Kidney (tissue), 22 donors: ENCODE results near the gene STYXL1. TPM values are rescaled to one million over a fixed set of nuclear protein-coding genes. Genes with fewer than 3 reads are reported as not detected.
"Not testable (repeated sequence)": the region's sequence is repeated elsewhere in the genome, so short reads cannot be mapped to it uniquely, and the experiment has no call there.

ENCODE experiments used
- DNase-seq, 5 donors: peaks; one replicate each; pipeline ENCODE4 v3.0.0-alpha.2; 2013 to 2020
- FAIRE-seq: peaks from 2 replicates; lab custom pipeline; 2012; peaks lifted over from hg19 to GRCh38; lab: Jason Lieb, UNC
- H3K27ac ChIP-seq, 2 donors: one replicate each; pipeline ENCODE4 v1.7.0; 2013; ENCODE audit warnings: low read depth in 2 of 2, low read length in 2 of 2, inconsistent platforms in 1 of 2
- H3K27me3 ChIP-seq: one replicate; pipeline ENCODE4 v1.7.1; 2013; ENCODE audit warnings: low read length, inconsistent platforms; ENCODE audit not compliant: control insufficient read depth, insufficient read depth
- H3K36me3 ChIP-seq, 3 donors: one replicate each; pipeline versions ENCODE4 v1.7.0 to v1.7.1; 2013; ENCODE audit warnings: low read length in 3 of 3, control low read depth in 1 of 3, inconsistent platforms in 1 of 3; ENCODE audit not compliant: insufficient read depth in 3 of 3, control insufficient read depth in 2 of 3
- H3K4me1 ChIP-seq, 3 donors: one replicate each; pipeline versions ENCODE4 v1.7.0 to v1.7.1; 2013; ENCODE audit warnings: low read length in 3 of 3, inconsistent platforms in 1 of 3, low read depth in 1 of 3; ENCODE audit not compliant: control insufficient read depth in 2 of 3, insufficient read depth in 2 of 3
- H3K4me3 ChIP-seq, 3 donors: one replicate each; pipeline versions ENCODE4 v1.7.0 to v1.8.1; 2013; ENCODE audit warnings: low read length in 3 of 3, control low read depth in 1 of 3, inconsistent platforms in 1 of 3
- H3K9ac ChIP-seq, 3 donors: one replicate each; pipeline versions ENCODE4 v1.7.0 to v1.7.1; 2013; ENCODE audit warnings: low read length in 3 of 3, control low read depth in 1 of 3, inconsistent platforms in 1 of 3
- H3K9me3 ChIP-seq, 3 donors: one replicate each; pipeline versions ENCODE4 v1.7.0 to v1.7.1; 2013; ENCODE audit warnings: low read length in 3 of 3, control low read depth in 1 of 3, inconsistent platforms in 1 of 3; ENCODE audit not compliant: control insufficient read depth in 2 of 3, insufficient read depth in 1 of 3
- CTCF ChIP-seq: IDR thresholded peaks from 3 replicates; pipeline ENCODE4 v1.5.1; 2012; ENCODE audit warnings: mild to moderate bottlenecking, moderate library complexity, borderline replicate concordance; ENCODE audit not compliant: insufficient read depth; ENCODE audit errors: extremely low read depth
- intact Hi-C: fragments of 100-400 bp; cut with DNase I; formaldehyde crosslinking; loops from one replicate; pipeline ENCODE4 v1.11.1; 2022
- long read RNA-seq, 10 donors: library from polyadenylated mRNA in 1 of 10; unstranded in 1 of 10; transcript quantifications; one replicate each; pipeline ENCODE4 v2.0.0 and lab custom pipeline, GENCODE V29; 2021 to 2026
- polyA plus RNA-seq: library from polyadenylated mRNA; stranded (reverse); fragments of 350-450 nt; fragmentation: Illumina TruSeq; extraction: RNeasy Lipid Tissue Mini Kit (QIAGEN cat#74804); gene quantifications from one replicate; pipeline ENCODE4 v1.2.3, GENCODE V29; 2014; ENCODE audit warnings: low read depth, low replicate concordance; ENCODE audit not compliant: insufficient read depth
- total RNA-seq: library from RNA; stranded (reverse); fragmentation: NEBNext Ultra II Directional; extraction: Animal tissue kit (Norgen Biotek cat#: 25700); gene quantifications from one replicate; pipeline ENCODE4 v1.2.1, GENCODE V29; 2021
- donor health status: control.
- donor health status: control.
- donor health status: control.
- donor health status: control.
- donor health status: control.
- donor health status: DM: yes; HTN: yes; CAD: no.
- donor health status: Normal renal cell carcinoma (clear cell type).

The STYXL1 gene
- 29.9 TPM for total RNA-seq
- polyA plus RNA-seq, result 55.5 TPM
- long read RNA-seq, donor 1, partial matches to known transcripts, result 0 of 5 reads
- long read RNA-seq, donor 1, other reads (novel, unspliced or antisense), result 0 of 5 reads
- long read RNA-seq, donor 2, partial matches to known transcripts, result 0 of 2 reads
- long read RNA-seq, donor 2, other reads (novel, unspliced or antisense), result 0 of 2 reads
- long read RNA-seq, donor 3, partial matches to known transcripts, result 0 of 10 reads
- long read RNA-seq, donor 3, other reads (novel, unspliced or antisense), result 6 of 10 reads
- long read RNA-seq, donor 4, partial matches to known transcripts, result 0 of 10 reads
- long read RNA-seq, donor 4, other reads (novel, unspliced or antisense), result 6 of 10 reads
- long read RNA-seq, donor 5, result 0 reads
- long read RNA-seq, donor 6, transcript STYXL1-206 (9 exons, 1,147 nt), result major isoform, 5 of 14 reads
- long read RNA-seq, donor 6, partial matches to known transcripts, result 0 of 14 reads
- long read RNA-seq, donor 6, other reads (novel, unspliced or antisense), result 8 of 14 reads
- long read RNA-seq, donor 7, partial matches to known transcripts, result 1 of 14 reads
- long read RNA-seq, donor 7, other reads (novel, unspliced or antisense), result 12 of 14 reads
- long read RNA-seq, donor 8, partial matches to known transcripts, result 0 of 1 reads
- long read RNA-seq, donor 8, other reads (novel, unspliced or antisense), result 0 of 1 reads
- long read RNA-seq, donor 9, result 0 reads
- long read RNA-seq, donor 10, result 0 reads

- DNase-seq (peak; percentile 95 to 98 (median 97)), FAIRE-seq (no peak)
- Histone ChIP-seq H3K4me1 (peaks cover 0 to 6% (median 5%) of the 10 kb centered on the region in 3 donors), H3K9ac (peak within 1 kb of the TSS; percentile 86 to 97 (median 92)), H3K9me3 (no peaks in the 10 kb centered on the region), H3K27me3 (no peaks in the 10 kb centered on the region), H3K36me3 (no peaks in the 10 kb centered on the region), H3K4me3 (peak within 1 kb of the TSS; percentile 84 to 99 (median 89)), H3K27ac (peak within 1 kb of the TSS; percentile 88 to 90)
- no peak for TF ChIP-seq CTCF
- intact Hi-C loops, result no loop called here
These were observed at the start of gene STYXL1, which contains the start of gene MDH2 for GRCh38 chr7:76047811-76048667. TSS of gene STYXL1 (minus strand) at chr7:76048000. CDS start at chr7:76030523, 17,477 bp downstream. TSS of gene MDH2 (plus strand) at chr7:76048106. CDS start at chr7:76048161, 55 bp downstream.

GRCh38 chr7:76095908-76096307 lies 48.1 kb upstream of the STYXL1 start:
- intact Hi-C loops, result no loop called here
- no peak for TF ChIP-seq CTCF
- FAIRE-seq, result no peak
- no peaks in the 10 kb centered on the region for H3K4me1 ChIP-seq
- H3K36me3 ChIP-seq, result no peaks in the 10 kb centered on the region
- H3K4me3 ChIP-seq, result no peak overlapping the region
- no peaks in the 10 kb centered on the region for H3K27me3 ChIP-seq
- no peak for DNase-seq
- H3K27ac ChIP-seq, result no peak overlapping the region
- no peaks in the 10 kb centered on the region for H3K9me3 ChIP-seq
- no peak overlapping the region for H3K9ac ChIP-seq

- H3K9ac ChIP-seq, intact Hi-C loops, H3K36me3 ChIP-seq, H3K4me1 ChIP-seq, H3K27ac ChIP-seq, DNase-seq, H3K9me3 ChIP-seq, H3K27me3 ChIP-seq, H3K4me3 ChIP-seq, FAIRE-seq: not testable (repeated sequence)
These were observed 46.5 kb upstream of the STYXL1 start for GRCh38 chr7:76094326-76094725.

GRCh38 chr7:76093531-76093930 lies 45.7 kb upstream of the STYXL1 start:
- DNase-seq, H3K27ac ChIP-seq, FAIRE-seq, H3K36me3 ChIP-seq, H3K4me3 ChIP-seq, H3K4me1 ChIP-seq, H3K9me3 ChIP-seq, intact Hi-C loops, H3K27me3 ChIP-seq, H3K9ac ChIP-seq: not testable (repeated sequence)
